ENCODE measurements around the gene KRTAP13-4.

KRTAP13-4 gene, protein sequence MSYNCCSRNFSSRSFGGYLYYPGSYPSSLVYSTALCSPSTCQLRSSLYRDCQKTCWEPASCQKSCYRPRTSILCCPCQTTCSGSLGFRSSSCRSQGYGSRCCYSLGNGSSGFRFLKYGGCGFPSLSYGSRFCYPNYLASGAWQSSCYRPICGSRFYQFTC

DNA sequence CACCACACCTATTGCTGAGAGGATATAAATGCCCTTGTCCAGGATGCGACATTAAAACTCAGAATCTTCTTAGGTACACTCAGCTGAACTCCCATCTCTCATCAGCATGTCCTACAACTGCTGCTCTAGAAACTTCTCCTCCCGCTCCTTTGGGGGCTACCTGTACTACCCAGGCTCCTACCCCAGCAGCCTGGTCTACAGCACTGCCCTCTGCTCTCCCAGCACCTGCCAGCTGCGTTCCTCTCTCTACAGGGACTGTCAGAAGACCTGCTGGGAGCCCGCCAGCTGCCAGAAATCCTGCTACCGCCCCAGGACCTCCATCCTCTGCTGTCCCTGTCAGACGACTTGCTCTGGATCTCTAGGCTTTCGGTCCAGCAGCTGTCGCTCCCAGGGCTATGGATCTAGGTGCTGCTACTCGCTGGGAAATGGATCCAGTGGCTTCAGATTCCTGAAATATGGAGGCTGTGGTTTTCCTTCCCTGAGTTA, at the start of gene KRTAP13-4:
KRTAP13-4 (plus strand) TSS at position 51 of the 486 bp plus-strand sequence; CDS start at position 107, 56 bp downstream.
- DNase-seq: no peak

DNA sequence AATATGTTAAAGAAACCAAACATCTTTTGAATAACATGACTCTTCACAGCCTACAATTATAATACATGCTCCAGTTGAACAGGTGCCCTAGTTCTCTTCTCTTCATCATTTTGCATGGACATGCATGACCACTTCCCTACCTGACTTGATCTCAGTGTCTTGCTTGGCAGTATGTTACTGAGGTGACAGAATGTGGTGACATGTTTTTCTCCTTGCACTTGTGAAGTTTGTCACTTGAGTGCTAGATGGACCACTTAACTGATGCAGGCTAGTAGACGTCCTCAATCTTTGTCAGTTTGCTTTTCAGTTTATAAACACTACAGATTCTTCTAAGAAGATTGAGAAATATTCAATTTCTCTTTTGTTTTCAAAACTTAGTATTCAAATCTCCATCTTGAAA, 47.8 kb upstream of the KRTAP13-4 start:
- DNase-seq: no peak

GRCh38 chr21:30391492-30392025, 38.5 kb upstream of the KRTAP13-4 start:
- no peak for DNase-seq

DNA sequence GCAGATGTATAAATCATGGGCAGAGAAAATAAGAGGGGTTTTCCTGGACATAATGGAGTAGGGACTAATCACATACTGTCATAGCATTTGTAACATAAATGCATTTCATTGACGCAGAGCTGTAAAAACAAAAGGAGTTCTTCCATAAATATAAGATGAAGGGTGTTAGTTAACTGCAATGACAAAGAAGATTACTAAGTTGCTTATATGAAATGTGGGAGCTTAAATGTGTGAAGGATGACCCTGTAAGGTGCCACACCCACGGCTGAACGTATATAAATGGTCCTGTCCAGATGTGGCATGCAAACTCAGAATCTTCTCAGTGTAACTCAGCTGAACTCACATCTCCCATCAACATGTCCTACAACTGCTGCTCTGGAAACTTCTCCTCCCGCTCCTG, 34.3 kb upstream of the KRTAP13-4 start, which contains the start of gene KRTAP13-1:
KRTAP13-1 (plus strand) TSS at position 301 of the 400 bp plus-strand sequence; CDS start at position 357, 56 bp downstream.
- no peak for DNase-seq

DNA sequence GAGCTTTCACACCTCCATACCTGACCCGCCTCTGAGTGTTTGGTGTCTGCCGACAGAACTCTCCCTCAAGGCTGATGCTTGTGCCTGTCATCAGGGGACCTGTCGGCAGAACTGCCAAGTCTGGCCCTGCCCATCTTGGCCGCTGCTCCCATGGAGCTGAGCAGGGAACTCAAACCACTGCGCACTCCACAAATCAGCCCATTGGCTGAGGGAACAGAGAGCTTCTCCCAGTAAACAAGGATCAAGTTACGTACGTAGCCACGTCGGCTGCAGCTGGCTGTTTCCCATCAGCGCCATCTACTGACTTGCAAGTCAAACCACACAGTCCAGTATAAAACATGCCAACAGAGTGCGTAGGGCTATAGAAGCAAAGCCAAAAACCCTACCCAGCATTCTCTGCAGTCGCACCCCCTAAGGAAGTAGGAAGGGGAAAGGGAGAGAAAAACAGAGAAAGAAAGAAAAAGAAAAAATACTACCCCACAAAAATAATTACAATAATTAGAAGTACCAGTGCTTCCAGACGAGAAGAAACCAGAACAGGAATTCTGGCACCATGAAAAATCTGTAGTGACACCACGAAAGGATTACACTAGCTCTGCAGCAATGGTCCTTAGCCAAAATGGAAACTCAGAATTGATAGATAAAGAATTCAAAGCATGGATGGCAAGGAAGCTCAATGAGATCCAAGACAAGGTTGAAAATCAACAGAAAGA, 21.1 kb upstream of the KRTAP13-4 start:
- no peak for DNase-seq

- DNase-seq: no peak
These were observed 14.0 kb upstream of the KRTAP13-4 start for GRCh38 chr21:30415993-30416392.

GRCh38 chr21:30425826-30426225, 4.2 kb upstream of the KRTAP13-4 start, which contains the start of gene KRTAP13-3:
Gene KRTAP13-3 (minus strand): TSS chr21:30425926. CDS start chr21:30425912, 14 bp downstream.
- no peak for DNase-seq

DNA sequence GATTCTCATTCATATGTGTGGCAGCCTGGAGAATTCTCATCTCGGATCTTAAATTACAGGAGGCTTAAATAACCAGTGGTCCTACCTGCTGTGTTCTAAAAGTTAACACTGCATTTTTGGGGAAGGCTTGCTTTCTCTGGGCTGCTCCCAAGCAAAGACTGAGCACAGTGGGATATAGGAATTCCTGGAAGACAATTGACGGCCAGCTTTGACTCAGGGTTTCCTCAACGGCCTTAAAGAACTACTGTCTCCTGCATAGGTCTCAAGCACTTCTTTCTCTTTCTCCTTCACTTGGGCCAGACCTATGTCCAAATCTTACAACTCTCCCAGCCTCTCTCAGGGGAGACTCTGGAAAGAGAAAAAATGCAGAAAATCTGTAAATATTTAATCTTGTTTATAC, 3.3 kb upstream of the KRTAP13-4 start:
- DNase-seq: no peak

DNA sequence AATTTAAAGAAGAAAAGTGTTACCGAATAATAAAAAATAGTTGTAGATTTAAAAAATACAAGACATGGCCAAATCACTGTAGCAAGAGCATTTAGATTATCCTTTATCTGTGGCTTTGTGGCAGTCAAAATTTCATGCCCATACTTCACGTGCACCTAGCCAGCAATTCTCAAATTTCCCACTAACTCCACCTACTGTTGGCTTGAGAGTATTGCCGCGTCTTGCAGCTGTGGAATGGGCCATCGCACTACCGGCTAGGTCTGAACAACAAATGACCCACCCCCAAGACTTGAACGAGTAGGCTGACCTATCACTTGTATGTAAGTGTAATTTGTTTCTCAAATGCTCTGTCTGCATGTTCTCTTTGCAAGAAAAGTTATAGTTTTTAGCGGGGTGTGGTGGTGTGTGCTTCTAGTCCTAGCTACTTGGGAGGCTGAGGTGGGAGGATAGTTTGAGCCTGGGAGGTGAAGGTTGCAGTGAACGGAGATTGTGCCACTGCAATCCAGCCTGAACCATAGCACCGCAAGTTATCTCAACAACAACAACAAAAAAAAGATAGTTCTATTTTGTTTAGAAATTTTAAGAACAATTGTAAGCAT, 4.1 kb downstream of the KRTAP13-4 start:
- no peak for DNase-seq

DNA sequence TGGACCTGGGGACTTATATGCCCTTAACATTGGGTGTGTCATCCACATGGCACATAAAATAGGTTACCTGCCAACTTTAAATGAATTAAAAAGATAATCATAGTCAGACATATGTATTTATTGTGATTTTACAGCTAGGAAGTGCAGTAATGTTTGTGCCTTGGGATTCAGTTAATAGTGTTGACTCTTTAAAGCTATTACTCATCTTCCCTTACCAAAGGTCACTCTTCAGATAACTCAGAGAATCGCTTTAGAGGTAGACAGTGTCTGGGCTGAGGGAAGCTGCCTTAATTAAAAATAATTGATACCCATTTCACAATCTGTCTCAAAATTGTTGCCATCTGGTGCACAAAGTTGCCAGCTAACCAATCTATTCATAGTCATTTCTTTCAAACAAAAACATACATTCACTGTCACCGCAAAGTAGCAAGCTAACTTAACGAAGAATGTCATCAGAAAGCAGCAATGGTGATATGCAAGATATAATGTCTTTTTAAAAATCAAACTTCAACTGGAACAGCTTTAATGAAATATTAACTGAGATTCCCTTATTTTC, 7.1 kb downstream of the KRTAP13-4 start:
- DNase-seq: no peak

DNA sequence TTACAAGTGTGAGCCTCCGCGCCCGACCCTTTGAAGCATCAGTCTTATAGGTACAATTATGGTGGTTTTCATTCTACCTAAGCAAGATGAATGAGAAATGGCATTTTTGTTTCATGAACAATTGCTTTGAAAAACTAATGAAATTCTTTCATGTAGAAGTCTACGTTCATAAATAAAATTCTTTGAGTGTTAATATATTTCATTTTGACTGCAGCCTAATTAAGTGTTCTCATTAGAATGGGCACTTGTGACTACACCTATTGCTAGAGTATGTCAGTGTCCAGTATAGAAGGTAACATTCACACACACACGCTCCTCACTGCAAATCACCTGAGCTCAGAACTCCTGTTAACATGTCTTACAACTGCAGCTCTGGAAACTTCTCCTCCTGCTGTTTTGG, 10.0 kb downstream of the KRTAP13-4 start, which contains the start of gene KRTAP15-1:
KRTAP15-1 (plus strand) TSS at position 301 of the 400 bp plus-strand sequence; CDS start at position 354, 53 bp downstream.
- DNase-seq: no peak

GRCh38 chr21:30443226-30443625, 13.2 kb downstream of the KRTAP13-4 start:
- no peak for DNase-seq

- no peak for DNase-seq
These were observed 14.2 kb downstream of the KRTAP13-4 start for GRCh38 chr21:30444204-30444603.

GRCh38 chr21:30447056-30447455, 17.0 kb downstream of the KRTAP13-4 start:
- DNase-seq: no peak

DNA sequence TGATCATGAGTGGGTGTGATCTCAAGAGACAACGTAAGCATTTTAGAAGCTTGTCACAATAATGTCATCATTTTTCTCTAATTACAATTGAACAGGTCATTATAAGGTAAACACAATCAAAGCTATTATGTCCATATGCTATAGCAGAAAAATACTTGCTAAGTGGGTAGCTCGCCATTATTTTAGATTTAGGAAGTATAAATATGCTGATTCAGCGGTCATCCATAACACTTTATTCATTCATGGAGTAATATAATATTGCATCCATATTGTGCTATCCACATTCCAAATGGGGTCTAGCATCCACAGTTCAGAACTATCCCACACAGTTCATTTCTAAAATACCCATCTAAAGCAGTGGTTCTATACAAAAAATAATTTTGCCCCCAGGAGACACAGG, 18.5 kb downstream of the KRTAP13-4 start:
- no peak for DNase-seq

GRCh38 chr21:30463713-30464112, 33.7 kb downstream of the KRTAP13-4 start:
- no peak for DNase-seq

DNA sequence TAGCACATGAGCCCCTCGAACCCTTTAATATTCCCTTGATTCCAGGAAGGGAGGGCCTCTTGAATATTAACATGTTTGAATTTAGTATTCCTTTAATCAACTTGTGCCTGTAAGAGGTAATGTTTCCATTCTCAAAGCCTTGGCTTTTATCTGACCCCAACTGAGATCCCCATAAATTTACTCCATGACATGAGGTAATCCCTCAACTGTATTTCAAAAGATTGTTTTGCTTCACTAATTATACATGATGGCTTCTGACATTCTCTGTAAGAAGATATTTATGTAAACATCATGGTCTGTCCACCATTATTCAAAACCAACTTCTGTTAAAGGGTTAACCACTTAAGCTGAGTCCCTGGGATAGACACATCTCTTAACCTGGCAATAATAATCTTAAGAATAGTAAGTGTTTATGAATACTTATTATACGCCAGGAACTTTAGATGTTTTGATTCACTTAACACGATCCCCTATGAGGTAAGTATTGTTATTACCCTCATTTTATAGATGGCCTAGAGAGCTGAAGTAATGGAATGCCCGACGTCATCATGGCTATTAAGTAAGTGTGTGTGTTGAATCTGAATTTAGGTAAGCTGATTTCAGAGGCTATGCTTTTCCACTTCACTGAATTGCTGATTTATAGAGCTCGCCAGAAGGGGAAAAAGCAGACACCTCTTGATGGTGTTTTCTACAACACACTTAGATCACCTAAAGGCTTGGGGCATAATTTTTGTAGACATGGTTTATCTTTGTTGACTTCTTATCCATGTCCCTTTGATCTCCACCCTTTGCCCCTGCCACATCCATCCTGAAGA, 39.1 kb downstream of the KRTAP13-4 start:
- DNase-seq: no peak

DNA sequence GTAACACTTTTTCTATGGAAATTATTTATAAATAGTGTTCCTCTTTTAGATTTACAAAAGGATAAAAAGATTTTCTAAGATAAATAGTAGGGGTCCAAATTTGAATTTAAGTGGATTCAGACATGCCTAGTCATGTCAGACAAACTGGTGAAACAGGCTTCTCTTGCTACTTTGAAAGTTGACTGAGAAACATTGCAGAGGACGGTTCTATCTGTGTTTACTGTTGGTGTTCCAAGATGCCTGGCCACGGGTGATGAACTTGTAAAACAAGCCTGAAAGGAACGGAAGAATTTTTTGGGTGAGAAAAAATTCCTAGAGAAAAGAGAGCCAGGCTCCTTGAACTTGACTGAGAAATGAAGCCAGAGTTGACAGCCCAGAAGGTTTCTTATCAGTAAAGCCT, 48.0 kb downstream of the KRTAP13-4 start:
- DNase-seq: no peak

GRCh38 chr21:30479259-30479658, 49.2 kb downstream of the KRTAP13-4 start:
- DNase-seq: no peak

DNA sequence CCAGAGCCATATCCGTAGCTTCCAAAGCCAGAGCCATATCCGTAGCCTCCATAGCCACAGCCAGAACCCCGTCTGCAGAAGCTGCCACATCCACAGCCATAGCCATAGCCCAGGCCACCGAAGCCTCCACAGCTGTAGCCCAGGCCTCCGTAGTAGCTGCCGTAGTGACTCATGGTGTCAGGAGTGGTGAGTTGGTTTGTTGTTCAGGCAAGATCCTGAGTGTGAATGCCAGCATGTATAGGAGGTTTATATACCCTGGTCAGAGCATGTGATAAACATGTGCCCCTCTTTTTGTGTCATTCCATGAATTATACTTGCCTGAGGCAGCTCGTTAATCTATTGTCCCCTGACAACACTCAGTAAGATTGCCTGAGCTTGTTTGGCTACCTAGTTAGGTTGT, 50.1 kb downstream of the KRTAP13-4 start, which contains the start of gene KRTAP19-1:
KRTAP19-1 (minus strand) TSS at position 223 of the 400 bp plus-strand sequence; CDS start at position 173, 50 bp downstream.
- no peak for DNase-seq
